GDM1 (cell line): ENCODE data around the gene KLHL29.

ENCODE experiments used
- DNase-seq: peaks from one replicate; lab custom pipeline; 2025; lab: John Stamatoyannopoulos, UW

The KLHL29 gene

DNA sequence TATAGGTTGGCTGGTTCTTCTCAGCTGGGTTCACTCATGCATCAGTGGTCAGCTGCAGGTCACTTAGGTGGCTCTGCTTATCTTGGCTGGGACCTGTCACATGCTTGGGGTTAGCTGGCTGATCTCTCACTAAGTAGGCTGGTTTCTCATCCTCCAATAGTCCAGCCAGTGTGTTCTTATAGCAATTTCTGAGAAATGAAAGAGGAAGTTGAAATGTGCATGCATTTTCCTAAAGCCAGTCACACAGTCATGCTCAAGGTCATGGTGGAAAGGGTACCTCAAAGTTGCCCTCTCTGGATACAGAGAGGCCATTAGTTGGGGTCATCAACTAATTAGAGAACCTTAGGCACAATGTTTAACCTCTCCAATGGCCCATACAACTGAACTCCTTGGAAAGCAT, 64.4 kb downstream of the KLHL29 start:
- no peak for DNase-seq

DNA sequence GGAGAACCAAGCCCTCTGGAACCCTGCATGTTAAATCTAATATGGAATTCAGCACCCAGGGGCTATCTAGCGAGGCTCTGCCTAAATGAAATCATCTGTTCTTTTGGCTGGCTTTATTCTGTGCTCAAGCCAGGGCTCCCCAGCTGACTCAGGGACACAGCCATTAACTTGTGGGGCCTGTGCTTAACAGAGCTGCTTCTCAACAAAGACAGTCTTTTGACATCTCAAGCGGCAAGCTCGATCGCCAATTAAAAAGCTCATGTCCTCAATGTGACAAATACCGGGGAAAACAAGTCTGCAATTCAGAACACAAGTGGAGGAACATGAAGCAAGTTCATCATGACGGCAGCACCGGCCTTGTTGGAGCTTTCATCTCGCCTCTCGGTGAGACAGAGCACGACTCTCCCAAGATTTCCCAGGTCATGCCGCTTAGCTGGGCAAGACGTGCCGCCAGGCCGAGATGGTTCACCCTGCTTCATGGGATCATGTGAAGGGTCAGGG, 64.9 kb downstream of the KLHL29 start:
- no peak for DNase-seq

DNA sequence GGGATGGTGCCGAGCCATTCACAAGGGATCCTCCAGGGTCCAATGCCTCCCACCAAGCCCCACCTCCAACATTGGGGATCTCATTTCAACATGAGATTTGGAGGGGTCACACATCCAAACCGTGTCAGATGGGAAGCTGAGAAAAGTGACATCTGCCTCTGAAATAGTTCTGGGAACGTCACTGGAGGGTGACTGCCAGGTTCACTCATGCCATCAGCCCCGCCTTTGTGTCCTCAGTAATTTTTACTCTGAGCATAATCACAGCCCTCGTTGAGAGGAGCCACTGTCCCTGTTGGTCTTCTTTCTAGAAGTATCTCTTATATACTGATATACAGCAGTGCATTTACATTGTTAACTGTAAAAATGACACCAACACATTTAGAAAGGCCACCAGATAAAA, 67.4 kb downstream of the KLHL29 start:
- no peak for DNase-seq

DNA sequence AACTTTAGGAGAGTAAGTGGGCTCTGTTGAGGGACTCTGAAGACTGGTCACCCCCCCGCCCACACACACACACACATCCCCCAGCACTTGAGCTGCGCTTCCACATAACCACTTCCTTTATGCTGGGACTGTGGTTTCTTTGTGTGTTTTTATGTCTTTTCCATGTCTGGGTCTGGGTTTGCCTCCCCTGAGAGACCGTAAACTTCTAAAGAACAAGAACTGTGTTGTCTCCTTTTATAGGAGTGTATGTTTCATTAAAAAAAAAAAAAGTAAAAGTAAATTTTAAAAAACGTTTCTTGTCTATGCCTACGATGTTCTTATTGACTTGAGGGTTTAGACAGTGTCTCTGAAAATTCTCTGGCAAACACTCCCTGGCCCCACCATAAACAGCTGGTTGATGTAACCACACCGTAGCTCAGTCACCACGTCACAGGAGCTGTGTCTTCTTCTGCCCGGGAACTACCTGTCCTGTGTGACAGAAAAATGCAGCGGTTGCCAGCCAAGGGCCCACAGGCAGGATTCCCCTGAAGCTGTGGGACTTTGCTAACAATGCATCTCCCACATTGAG, 68.0 kb downstream of the KLHL29 start:
- DNase-seq, result peak; percentile 14

GRCh38 chr2:23453432-23453831, 68.5 kb downstream of the KLHL29 start:
- DNase-seq, result no peak

DNA sequence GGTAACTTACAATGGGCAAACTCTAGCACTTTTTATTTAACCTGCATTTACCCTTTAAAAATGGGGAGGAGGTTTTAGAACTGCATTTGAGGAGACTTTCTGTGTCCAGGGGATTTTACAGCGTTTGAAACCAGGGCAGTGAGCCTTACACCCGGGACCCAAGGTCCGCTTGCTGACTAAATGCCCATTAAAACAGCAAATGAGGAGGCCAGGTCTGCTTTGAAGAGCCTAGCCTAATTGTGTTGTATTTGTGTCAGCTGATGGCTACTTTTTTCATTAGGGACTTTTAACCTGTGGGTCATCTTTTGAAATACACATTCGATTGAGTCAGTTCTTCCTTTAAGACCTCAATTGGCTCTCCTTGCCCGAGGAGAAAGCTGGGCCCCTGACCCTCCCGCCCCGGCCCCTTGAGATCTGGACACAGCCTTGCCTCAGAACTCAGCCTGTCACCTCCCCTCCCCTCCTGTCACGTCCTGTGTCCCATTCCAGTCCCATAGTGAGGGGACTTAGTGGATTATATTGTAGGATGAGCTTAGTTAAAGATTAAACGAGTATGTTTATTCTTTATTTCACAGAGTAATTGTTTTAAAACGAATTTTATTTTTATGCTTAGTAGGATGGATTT, 69.0 kb downstream of the KLHL29 start:
- DNase-seq, result no peak

DNA sequence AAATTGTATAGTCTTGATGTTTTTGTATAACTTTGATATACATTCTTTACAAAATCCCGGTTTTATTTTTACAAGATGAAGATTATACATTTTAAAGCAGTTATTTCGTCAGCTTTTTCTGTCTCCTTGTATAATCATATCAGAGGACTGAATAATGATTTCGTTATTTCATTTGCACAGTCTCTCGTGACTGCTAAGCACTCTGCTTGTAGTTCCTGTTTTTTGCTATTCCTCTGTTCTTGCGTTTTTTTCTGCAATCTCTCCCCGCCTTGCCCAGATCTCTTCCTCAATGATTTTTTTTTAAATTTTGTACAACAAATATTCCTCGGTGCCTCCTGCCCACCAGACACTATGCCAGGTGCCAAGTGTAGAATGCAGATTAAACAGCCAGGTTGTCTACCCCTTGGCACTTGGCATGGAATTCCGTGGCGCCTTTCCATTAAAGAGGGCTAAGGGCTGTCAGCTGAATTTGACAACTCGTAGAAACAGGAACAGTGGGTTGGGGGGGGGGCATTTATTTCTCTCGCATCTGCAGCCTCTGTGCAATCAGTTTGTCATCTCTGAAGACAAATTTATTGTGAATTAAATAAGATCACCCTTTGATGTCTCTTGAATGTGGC, 69.6 kb downstream of the KLHL29 start:
- DNase-seq, result no peak

- no peak for DNase-seq
Measured at GRCh38 chr2:23456396-23456795, 71.4 kb downstream of the KLHL29 start.

- DNase-seq, result no peak
Measured at GRCh38 chr2:23456881-23457760, 72.1 kb downstream of the KLHL29 start.

GRCh38 chr2:23457990-23458682, 73.2 kb downstream of the KLHL29 start:
- DNase-seq, result no peak

GRCh38 chr2:23459032-23459431, 74.1 kb downstream of the KLHL29 start:
- DNase-seq, result no peak

GRCh38 chr2:23460228-23460627, 75.2 kb downstream of the KLHL29 start:
- DNase-seq, result no peak

DNA sequence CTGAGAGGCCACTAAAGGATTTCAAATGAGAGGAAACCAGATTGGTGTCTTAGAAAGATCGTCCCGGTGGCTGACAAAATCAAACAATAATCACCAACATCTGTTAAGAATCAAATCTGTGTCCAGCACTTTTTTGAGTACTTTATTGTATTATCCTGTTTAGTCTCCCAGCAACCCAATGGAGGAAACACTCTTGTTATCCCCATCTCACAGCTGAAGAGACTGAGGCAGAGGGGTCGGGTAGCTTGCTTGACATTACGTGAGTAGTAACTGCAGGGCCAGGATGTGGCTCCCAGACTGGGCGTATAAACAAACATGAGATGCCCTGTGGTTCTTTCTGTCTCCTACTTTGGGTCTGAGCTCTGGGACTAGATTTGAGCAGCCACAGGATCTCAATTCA, 76.0 kb downstream of the KLHL29 start:
- no peak for DNase-seq

- DNase-seq, result no peak
Measured at GRCh38 chr2:23464156-23464555, 79.2 kb downstream of the KLHL29 start.

DNA sequence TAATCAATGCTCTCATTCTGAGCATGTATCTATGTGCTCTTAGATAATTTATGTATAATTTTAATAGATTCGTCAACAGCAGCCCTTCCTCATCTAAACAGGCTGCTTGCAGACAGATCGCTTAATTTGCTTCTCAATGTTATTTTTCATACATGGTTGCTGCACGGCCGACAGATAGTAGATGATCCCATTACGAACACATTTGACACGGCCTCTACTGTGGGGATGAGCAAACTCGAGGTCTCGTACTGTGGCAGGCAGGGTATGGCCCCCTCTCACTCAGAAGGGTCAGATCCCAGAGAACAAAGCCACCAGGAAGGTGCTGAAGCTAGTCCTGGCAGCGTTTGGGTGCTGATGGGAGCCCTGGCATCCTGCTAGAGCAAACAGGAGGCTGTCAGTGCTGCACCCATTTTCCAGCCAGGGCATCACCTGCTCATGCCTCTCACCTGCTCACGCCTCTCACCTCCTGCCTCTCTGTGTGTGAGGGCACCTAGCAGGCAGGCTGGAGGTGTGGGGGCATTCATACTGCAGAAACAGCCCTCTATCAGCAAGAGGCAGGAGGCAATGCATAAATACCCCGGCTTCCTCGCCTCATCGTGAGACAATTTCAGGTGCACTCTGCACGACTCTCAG, 80.0 kb downstream of the KLHL29 start:
- DNase-seq, result no peak

DNA sequence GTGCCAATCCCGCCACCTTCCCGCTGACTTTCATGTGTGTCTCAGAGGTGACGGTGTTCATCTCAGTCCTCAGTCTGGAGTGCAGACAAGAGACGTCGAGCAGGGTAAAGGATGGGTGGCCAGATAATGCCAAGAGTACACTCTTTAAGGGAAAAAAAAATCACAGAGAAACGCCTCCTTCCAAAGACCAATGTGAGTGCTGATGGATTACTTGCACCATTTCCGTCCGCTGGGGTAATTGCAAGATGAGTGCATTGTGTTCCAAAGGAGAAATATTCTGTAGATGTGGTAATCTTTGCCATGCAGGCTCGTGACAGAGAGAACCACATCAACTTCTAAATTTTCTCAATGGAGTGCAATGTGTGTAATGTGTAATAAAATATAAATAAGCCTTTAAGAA, 81.0 kb downstream of the KLHL29 start:
- DNase-seq, result no peak

GRCh38 chr2:23467618-23468017, 82.6 kb downstream of the KLHL29 start:
- no peak for DNase-seq

- DNase-seq, result no peak
Measured at GRCh38 chr2:23468474-23469141, 83.6 kb downstream of the KLHL29 start.

GRCh38 chr2:23469142-23469540, 84.2 kb downstream of the KLHL29 start:
- no peak for DNase-seq

DNA sequence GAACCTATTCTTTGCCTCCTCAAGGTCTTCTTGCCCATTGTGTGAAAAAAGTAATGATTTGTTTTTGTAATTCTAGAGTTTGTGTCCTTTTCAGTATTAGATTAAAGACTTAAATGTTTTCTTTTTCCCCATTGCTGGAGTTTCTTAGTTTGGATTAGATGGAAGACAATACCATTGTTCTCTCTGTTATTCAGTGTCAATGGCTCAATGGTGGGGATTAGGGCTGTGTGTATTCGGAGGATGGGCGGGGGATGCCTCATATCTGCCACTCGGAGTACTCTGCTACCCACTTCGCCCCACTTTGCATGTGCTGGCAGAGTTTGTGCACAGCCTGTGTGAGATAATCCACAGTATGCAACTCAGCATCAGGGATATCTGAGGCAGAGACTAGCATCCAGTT, 90.1 kb downstream of the KLHL29 start:
- DNase-seq, result no peak

DNA sequence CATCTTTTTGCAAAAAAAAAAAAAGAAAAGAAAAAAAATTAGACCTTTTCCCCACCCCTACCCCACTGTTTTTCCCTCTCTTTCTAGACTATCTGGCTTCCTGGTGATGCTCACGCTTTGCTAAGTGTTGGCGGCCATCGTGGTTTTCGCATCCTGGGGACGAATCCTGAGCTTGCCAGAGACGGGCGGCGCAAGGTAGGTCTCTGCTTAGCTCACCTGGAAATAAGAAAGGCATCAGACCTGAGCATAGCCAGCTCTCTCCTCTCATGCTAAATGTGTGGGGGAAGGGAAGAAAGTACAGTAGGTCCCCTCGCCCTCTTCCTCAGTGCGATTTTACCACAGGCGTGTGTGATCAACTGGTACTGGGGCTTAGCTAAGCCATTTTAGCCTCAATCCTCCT, 90.5 kb downstream of the KLHL29 start:
- DNase-seq, result no peak
